ENCODE data around the gene CELF4. TPM values are rescaled to one million over a fixed set of nuclear protein-coding genes. Genes with fewer than 3 reads are reported as not detected.

CELF4 gene
- total RNA-seq, 1 donor from 2014 or later, result 2.3 TPM

DNA sequence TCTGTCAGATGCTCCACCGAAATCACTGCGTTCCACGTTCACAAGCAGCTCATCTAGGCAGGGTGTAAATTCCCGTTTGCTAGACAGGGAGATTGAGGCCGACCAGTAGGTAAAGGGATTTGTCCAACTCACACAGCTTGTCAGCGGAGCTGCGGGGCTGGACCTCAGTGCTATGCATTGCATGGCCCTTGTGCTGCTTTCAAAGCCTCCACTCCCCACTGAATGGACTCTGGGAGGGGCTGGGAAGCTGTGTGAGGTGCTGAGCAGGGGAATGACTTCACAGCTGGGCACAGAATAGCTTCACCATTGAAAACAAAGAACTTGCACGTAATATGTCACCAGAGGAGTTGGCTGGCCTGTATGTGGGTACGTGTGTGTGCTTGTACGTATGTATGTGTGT is 21.4 kb downstream of the CELF4 start:
- peaks cover 5% of the 10 kb centered on the region for H3K4me1 Mint-ChIP-seq
- DNase-seq (ENCODE audit: low spot score in 2 of 2, unreplicated experiment in 2 of 2), result no peak
- H3K36me3 Mint-ChIP-seq, result no peaks in the 10 kb centered on the region
- no peaks in the 10 kb centered on the region for H3K9me3 Mint-ChIP-seq
- H3K27me3 Mint-ChIP-seq (ENCODE audit: low read depth), result peaks cover 71% of the 10 kb centered on the region
- TF ChIP-seq, protein P1, sequence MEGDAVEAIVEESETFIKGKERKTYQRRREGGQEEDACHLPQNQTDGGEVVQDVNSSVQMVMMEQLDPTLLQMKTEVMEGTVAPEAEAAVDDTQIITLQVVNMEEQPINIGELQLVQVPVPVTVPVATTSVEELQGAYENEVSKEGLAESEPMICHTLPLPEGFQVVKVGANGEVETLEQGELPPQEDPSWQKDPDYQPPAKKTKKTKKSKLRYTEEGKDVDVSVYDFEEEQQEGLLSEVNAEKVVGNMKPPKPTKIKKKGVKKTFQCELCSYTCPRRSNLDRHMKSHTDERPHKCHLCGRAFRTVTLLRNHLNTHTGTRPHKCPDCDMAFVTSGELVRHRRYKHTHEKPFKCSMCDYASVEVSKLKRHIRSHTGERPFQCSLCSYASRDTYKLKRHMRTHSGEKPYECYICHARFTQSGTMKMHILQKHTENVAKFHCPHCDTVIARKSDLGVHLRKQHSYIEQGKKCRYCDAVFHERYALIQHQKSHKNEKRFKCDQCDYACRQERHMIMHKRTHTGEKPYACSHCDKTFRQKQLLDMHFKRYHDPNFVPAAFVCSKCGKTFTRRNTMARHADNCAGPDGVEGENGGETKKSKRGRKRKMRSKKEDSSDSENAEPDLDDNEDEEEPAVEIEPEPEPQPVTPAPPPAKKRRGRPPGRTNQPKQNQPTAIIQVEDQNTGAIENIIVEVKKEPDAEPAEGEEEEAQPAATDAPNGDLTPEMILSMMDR (IDR thresholded peaks at IDR 0.05; ENCODE audit: unreplicated experiment), result no peak
- no peak overlapping the region for H3K4me3 Mint-ChIP-seq
- no peak overlapping the region for H3K27ac Mint-ChIP-seq

DNA sequence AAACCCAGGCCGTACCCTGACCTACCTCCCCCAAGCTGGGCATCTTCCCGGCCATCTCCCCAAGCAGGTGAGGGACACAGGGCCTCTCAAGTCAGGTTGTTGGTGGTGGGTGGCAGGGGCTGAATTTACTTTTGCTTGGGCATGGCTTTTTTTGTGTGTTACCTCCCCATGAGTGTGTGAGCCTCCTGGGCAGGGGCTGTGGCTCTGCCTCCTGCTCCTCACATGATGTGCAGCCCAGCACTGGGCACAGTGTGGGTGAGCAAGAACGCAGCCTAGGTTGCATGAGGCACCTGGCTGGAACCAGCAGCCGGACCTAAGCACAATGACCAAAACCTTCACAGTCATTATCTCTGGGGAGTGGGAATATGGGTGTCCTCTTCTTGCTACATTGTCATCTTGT is 22.3 kb downstream of the CELF4 start:
- Mint-ChIP-seq H3K9me3 (no peaks in the 10 kb centered on the region), H3K36me3 (no peaks in the 10 kb centered on the region), H3K27me3 (ENCODE audit: low read depth) (peaks cover 80% of the 10 kb centered on the region), H3K27ac (no peak overlapping the region), H3K4me3 (no peak overlapping the region), H3K4me1 (peaks cover 12% of the 10 kb centered on the region)
- TF ChIP-seq, protein P1 (IDR thresholded peaks at IDR 0.05; ENCODE audit: unreplicated experiment), result no peak
- DNase-seq (ENCODE audit: low spot score in 2 of 2, unreplicated experiment in 2 of 2), result no peak

DNA sequence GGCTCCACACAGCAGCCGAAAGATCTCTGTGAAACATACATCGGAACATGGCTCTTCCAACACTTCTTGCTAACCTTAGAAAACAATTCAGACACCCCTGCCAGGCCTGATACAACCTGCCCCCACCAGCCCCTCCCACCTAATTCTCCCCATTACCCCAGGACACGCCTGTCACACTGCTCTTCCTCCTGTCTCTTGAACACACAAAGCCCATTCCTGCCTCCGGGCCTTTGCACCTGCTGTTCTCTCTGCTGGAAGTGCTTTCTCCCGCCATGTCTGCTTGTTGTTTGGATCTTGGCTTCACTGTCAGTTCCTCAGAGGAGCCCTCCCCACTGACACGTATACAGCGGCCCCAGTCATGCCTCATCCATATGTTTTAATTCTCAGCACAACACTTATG is 24.1 kb downstream of the CELF4 start:
- TF ChIP-seq, protein P1 (IDR thresholded peaks at IDR 0.05; ENCODE audit: unreplicated experiment), result no peak
- no peaks in the 10 kb centered on the region for H3K9me3 Mint-ChIP-seq
- peaks cover 88% of the 10 kb centered on the region for H3K27me3 Mint-ChIP-seq (ENCODE audit: low read depth)

DNA sequence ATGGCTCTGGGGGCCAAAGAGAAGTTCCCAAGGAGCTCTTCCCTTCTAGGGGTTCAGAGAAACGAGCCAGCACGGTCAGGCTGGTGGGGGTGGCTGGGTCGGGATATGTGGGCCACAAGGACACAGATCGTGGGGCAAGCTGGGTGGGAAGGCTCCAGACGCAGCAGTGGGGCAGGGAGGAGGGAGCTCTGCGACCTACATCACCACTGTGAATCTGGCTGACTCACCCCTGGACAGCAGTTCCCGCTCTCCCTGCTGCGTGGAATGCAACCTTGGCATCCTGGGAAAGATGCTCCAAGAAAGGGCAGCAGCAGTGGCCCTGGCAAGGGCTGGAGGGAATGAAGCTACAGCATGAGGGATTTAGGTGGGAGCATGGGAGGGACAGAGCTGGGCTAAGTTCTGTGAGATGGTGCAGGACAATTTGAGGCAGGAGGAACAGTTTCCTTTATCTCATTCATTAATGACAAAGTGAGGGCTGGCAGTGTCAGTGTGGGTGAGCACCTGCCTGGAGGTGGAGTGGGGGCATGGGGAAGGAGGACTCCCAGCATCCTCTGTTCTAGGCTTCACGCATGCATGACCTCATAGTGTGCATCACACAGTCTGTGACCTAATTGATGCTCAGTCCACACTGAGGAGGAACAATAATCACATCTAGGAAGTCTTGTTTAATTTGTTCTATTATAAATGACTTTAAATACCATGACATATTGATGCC is 25.0 kb downstream of the CELF4 start:
- Mint-ChIP-seq H3K9me3 (no peaks in the 10 kb centered on the region), H3K27me3 (ENCODE audit: low read depth) (peaks cover 88% of the 10 kb centered on the region), H3K27ac (no peak overlapping the region), H3K4me1 (peaks cover 19% of the 10 kb centered on the region), H3K4me3 (no peak overlapping the region), H3K36me3 (no peaks in the 10 kb centered on the region)
- TF ChIP-seq, protein P1 (IDR thresholded peaks at IDR 0.05; ENCODE audit: unreplicated experiment), result no peak
- no peak for DNase-seq (ENCODE audit: low spot score in 2 of 2, unreplicated experiment in 2 of 2)

More for the DNA sequence above, 24.1 kb downstream of the CELF4 start:
- H3K27ac Mint-ChIP-seq, result no peak overlapping the region
- no peaks in the 10 kb centered on the region for H3K36me3 Mint-ChIP-seq
- no peak overlapping the region for H3K4me3 Mint-ChIP-seq
- DNase-seq (ENCODE audit: low spot score in 2 of 2, unreplicated experiment in 2 of 2), result no peak
- H3K4me1 Mint-ChIP-seq, result peaks cover 12% of the 10 kb centered on the region

DNA sequence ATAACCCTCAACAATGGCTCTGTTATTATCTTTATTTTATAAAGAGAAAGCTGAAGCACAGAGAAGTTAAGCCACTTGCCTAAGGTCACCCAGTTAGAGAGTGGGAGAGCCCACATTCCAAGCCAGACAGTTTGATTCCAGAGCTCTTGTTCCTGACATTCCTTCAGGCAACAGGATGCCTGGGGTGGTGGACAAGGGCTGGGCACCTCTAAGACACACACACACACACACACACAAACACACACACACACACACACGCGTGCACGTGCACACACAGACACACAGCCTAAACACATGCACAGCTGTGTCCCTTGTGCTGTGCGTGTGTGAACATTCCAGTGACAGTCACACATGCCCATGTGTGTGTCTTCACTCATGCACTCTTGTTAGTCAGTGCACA is 26.4 kb downstream of the CELF4 start:
- no peak for DNase-seq (ENCODE audit: low spot score in 2 of 2, unreplicated experiment in 2 of 2)
- Mint-ChIP-seq H3K27ac (no peak overlapping the region), H3K27me3 (ENCODE audit: low read depth) (peaks cover 91% of the 10 kb centered on the region), H3K4me1 (peaks cover 19% of the 10 kb centered on the region), H3K36me3 (no peaks in the 10 kb centered on the region), H3K9me3 (no peaks in the 10 kb centered on the region), H3K4me3 (no peak overlapping the region)
- TF ChIP-seq, protein P1 (IDR thresholded peaks at IDR 0.05; ENCODE audit: unreplicated experiment), result no peak

Data from mesothelial cell of epicardium (in vitro differentiated cells).